Measurements from ENCODE around the gene CDK5. TPM values are rescaled to one million over a fixed set of nuclear protein-coding genes. Genes with fewer than 3 reads are reported as not detected.

The CDK5 gene
- total and polyA plus RNA-seq, 2 of the 13 experiments (the other 11 are each of a cell fraction or from before 2014, with no cell fraction given), result 16.4 to 21.3 TPM

- ChIA-PET CTCF (ENCODE audit: low intra/inter-chr PET ratio, low total read pairs) (no interaction called here), POLR2A (no interaction called here)
- no TSS peak for BruUV-seq (replicated peaks)
- Histone ChIP-seq H3K79me2 (ENCODE audit: insufficient read depth, low read length) (no peaks in the 10 kb centered on the region), H3K4me1 (ENCODE audit: insufficient read depth, low read length) (no peaks in the 10 kb centered on the region), H3K27me3 (ENCODE audit: control insufficient read depth in 1 of 2, insufficient read depth in 2 of 2, low read length in 2 of 2) (peaks cover 1 to 12% of the 10 kb centered on the region in 2 experiments; a peak in 3 of 5 replicates), H4K20me1 (ENCODE audit: insufficient read depth, low read length) (no peaks in the 10 kb centered on the region), H3K9me3 (ENCODE audit: low read length) (no peaks in the 10 kb centered on the region), H3K4me3 (replicated peaks in 1 of 3; ENCODE audit: insufficient read depth in 1 of 3, low read depth in 2 of 3, low read length in 3 of 3) (no peak within 1 kb of the TSS), H3K27ac (ENCODE audit: extremely low read length, insufficient read depth, low read length) (no peak within 1 kb of the TSS), H3K4me2 (ENCODE audit: low read depth, low read length) (no peak within 1 kb of the TSS), H2AFZ (ENCODE audit: low read length) (no peak within 1 kb of the TSS), H3K9ac (ENCODE audit: insufficient read depth, low read depth, low read length) (no peak within 1 kb of the TSS), H3K36me3 (replicated peaks in 1 of 2; ENCODE audit: control insufficient read depth in 1 of 2, insufficient read depth in 2 of 2, low read length in 2 of 2) (no peaks in the 10 kb centered on the region)
- intact Hi-C loops (cut with micrococcal nuclease; ENCODE audit: unreplicated experiment), result no loop called here
- ATAC-seq (no peak), FAIRE-seq (no peak), DNase-seq (ENCODE audit: low spot score) (no peak)
- 68% methylated on average over 19 of the region's 22 CpGs for WGBS (ENCODE audit: low lambda C conversion rate)
- in situ Hi-C loops (cut with HindIII; ENCODE audit: extremely low pct_ligation_motif_present, low pct_unique_long_range_greater_than_20kb), result no loop called here
- no peak for TF ChIP-seq HCFC1 (IDR thresholded peaks at IDR 0.05; ENCODE audit: low read depth, low read length)
- no peak for TF ChIP-seq ZNF503 (CRISPR knock-in tag; IDR thresholded peaks at IDR 0.05)
- TF ChIP-seq SATB2 (CRISPR knock-in tag; IDR thresholded peaks at IDR 0.05), result no peak
- no peak for TF ChIP-seq NFKBIZ (CRISPR knock-in tag; IDR thresholded peaks at IDR 0.05)
- no peak for TF ChIP-seq ZFY (CRISPR knock-in tag; IDR thresholded peaks at IDR 0.05)
- no peak for TF ChIP-seq GPN1 (CRISPR knock-in tag; IDR thresholded peaks at IDR 0.05; ENCODE audit: borderline replicate concordance)
- no peak for TF ChIP-seq NBN (conservative IDR thresholded peaks at IDR 0.05)
- TF ChIP-seq MLLT10 (CRISPR knock-in tag; IDR thresholded peaks at IDR 0.05), result no peak
- no peak for TF ChIP-seq SETDB1 (CRISPR knock-in tag; IDR thresholded peaks at IDR 0.05; ENCODE audit: borderline replicate concordance)
- no peak for TF ChIP-seq CEBPG (CRISPR knock-in tag; IDR thresholded peaks at IDR 0.05)
- no peak for TF ChIP-seq PHF20 (CRISPR knock-in tag; IDR thresholded peaks at IDR 0.05)
- no peak for TF ChIP-seq PLRG1 (conservative IDR thresholded peaks at IDR 0.05)
- TF ChIP-seq TMF1 (CRISPR knock-in tag; IDR thresholded peaks at IDR 0.05; ENCODE audit: low read depth), result no peak
- no peak for TF ChIP-seq ZNF430 (CRISPR knock-in tag; IDR thresholded peaks at IDR 0.05)
- no peak for TF ChIP-seq MIER2 (CRISPR knock-in tag; IDR thresholded peaks at IDR 0.05)
- no peak for TF ChIP-seq ZNF577 (CRISPR knock-in tag; IDR thresholded peaks at IDR 0.05; ENCODE audit: borderline replicate concordance, low read depth)
- no peak for TF ChIP-seq MED8 (CRISPR knock-in tag; IDR thresholded peaks at IDR 0.05; ENCODE audit: insufficient replicate concordance)
- TF ChIP-seq DR1 (CRISPR knock-in tag; IDR thresholded peaks at IDR 0.05), result no peak
- no peak for TF ChIP-seq TFAP4 (IDR thresholded peaks at IDR 0.05; ENCODE audit: borderline replicate concordance, low read depth)
- no peak for TF ChIP-seq ZNF382 (CRISPR knock-in tag; IDR thresholded peaks at IDR 0.05; ENCODE audit: borderline replicate concordance)
These were observed 9.5 kb downstream of the CDK5 start, which contains the start of gene ASIC3 for GRCh38 chr7:151047976-151048815. ASIC3 (plus strand) TSS chr7:151048531; CDS start chr7:151048886, 355 bp downstream.

All from HepG2 (cell line).